A673 (cell line): ENCODE results near the gene COMMD3.

ENCODE experiments used
- EZH2 ChIP-seq: fragments of 200-600 bp; sonication (generic); IDR thresholded peaks from 2 replicates; pipeline ENCODE4 v1.6.1; 2017; ENCODE audit warnings: borderline replicate concordance, low read depth, mild to moderate bottlenecking, mixed read lengths, antibody characterized with exemption, low read length; ENCODE audit not compliant: poor library complexity, severe bottlenecking
- TF ChIP-seq, protein P1 (sequence below): fragments of 300-800, 200-600 bp; sonication (generic); conservative IDR thresholded peaks from 2 replicates; pipeline ENCODE4 v1.5.1; 2017; ENCODE audit warnings: low read depth, mild to moderate bottlenecking, antibody characterized with exemption, low read length, moderate library complexity, mixed read lengths

DNA sequence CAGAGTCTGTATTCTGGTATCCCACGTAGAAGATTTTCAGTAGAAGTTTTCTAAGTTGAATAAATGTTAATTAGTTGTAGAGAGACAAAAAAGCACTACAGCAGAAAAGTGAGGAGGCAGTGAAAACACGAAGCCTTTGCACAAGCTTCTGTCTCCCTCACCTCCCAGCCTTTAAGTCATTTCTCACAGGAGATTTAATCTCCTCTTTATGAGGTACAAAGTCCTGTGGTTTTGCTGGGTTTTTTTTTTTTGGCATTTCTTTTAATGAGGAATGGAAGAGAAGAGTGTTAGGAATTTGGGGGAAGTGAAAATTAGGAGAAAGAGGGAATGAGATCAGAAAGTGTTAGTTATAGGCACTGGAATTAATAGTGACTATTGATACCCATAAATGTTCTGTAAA is 50.6 kb downstream of the COMMD3 start:
- TF ChIP-seq, protein P1, sequence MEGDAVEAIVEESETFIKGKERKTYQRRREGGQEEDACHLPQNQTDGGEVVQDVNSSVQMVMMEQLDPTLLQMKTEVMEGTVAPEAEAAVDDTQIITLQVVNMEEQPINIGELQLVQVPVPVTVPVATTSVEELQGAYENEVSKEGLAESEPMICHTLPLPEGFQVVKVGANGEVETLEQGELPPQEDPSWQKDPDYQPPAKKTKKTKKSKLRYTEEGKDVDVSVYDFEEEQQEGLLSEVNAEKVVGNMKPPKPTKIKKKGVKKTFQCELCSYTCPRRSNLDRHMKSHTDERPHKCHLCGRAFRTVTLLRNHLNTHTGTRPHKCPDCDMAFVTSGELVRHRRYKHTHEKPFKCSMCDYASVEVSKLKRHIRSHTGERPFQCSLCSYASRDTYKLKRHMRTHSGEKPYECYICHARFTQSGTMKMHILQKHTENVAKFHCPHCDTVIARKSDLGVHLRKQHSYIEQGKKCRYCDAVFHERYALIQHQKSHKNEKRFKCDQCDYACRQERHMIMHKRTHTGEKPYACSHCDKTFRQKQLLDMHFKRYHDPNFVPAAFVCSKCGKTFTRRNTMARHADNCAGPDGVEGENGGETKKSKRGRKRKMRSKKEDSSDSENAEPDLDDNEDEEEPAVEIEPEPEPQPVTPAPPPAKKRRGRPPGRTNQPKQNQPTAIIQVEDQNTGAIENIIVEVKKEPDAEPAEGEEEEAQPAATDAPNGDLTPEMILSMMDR, result no peak
- TF ChIP-seq EZH2, result no peak
